Fibroblast of the aortic adventitia (primary cell): Measurements from ENCODE around the gene ARHGAP9. TPM values are rescaled to one million over a fixed set of nuclear protein-coding genes. Genes with fewer than 3 reads are reported as not detected.
"Not testable (repeated sequence)": the region's sequence is repeated elsewhere in the genome, so short reads cannot be mapped to it uniquely, and the experiment has no call there.

Experiments used
- DNase-seq: peaks from one replicate; pipeline ENCODE4 v3.0.0-alpha.2; 2010; ENCODE audit warnings: low read depth
- H3K4me3 ChIP-seq: 2 replicates; pipeline ENCODE4 v1.5.1; 2011; ENCODE audit warnings: low read depth, mild to moderate bottlenecking, control low read depth, low read length, moderate library complexity
- CTCF ChIP-seq: IDR thresholded peaks from 2 replicates; pipeline ENCODE4 v1.5.1; 2011; ENCODE audit warnings: mild to moderate bottlenecking, low read length, control low read depth, inconsistent platforms; ENCODE audit not compliant: insufficient read depth
- total RNA-seq: library from RNA; depleted of rRNA; stranded (reverse); fragments of >200 nt; gene quantifications from 2 replicates; pipeline ENCODE4 v1.2.3, GENCODE V29; 2012; ENCODE audit warnings: low replicate concordance

Gene ARHGAP9
- total RNA-seq, 1 donor: 0.18 TPM

- DNase-seq: no peak
- TF ChIP-seq CTCF: no peak
- no peak overlapping the region for H3K4me3 ChIP-seq
Measured at GRCh38 chr12:57451233-57451778, 28.4 kb downstream of the ARHGAP9 start.

- no peak for TF ChIP-seq CTCF
- no peak for DNase-seq
- no peak overlapping the region for H3K4me3 ChIP-seq
Measured at GRCh38 chr12:57450057-57450456, 29.6 kb downstream of the ARHGAP9 start.

- H3K4me3 ChIP-seq: no peak overlapping the region
- DNase-seq: no peak
- TF ChIP-seq CTCF: no peak
Measured at GRCh38 chr12:57449375-57449774, 30.3 kb downstream of the ARHGAP9 start.

- DNase-seq: no peak
- H3K4me3 ChIP-seq: no peak overlapping the region
- no peak for TF ChIP-seq CTCF
Measured at GRCh38 chr12:57448669-57449068, 31.0 kb downstream of the ARHGAP9 start.

- no peak for DNase-seq
- no peak for TF ChIP-seq CTCF
- no peak overlapping the region for H3K4me3 ChIP-seq
Measured at GRCh38 chr12:57446292-57446960, 33.2 kb downstream of the ARHGAP9 start.

- no peak for DNase-seq
- H3K4me3 ChIP-seq: no peak overlapping the region
- no peak for TF ChIP-seq CTCF
Measured at GRCh38 chr12:57444744-57445143, 34.9 kb downstream of the ARHGAP9 start.

GRCh38 chr12:57444337-57444736 lies 35.3 kb downstream of the ARHGAP9 start:
- not testable (repeated sequence) for DNase-seq, H3K4me3 ChIP-seq
